GM23248 (cell line): ENCODE results near the gene TYW1. TPM values are rescaled to one million over a fixed set of nuclear protein-coding genes. Genes with fewer than 3 reads are reported as not detected.
A peak's percentile ranks its signal among the peaks of the same experiment; 100 is the strongest.
"Not testable (repeated sequence)": the region's sequence is repeated elsewhere in the genome, so short reads cannot be mapped to it uniquely, and the experiment has no call there.

Source experiments
- DNase-seq: peaks from one replicate; pipeline ENCODE4 v3.0.0-alpha.2; 2015
- H2AFZ ChIP-seq: fragments of 200-600 bp; sonication (generic); 2 replicates; pipeline ENCODE4 v1.6.1; 2016; ENCODE audit warnings: antibody characterized with exemption
- H3F3A ChIP-seq: fragments of 200-600 bp; sonication (generic); 2 replicates; pipeline ENCODE4 v1.6.1; 2016; ENCODE audit warnings: mild to moderate bottlenecking, antibody characterized with exemption, mixed run types; ENCODE audit not compliant: insufficient read depth
- H3K27ac ChIP-seq: fragments of 200-600 bp; sonication (generic); 2 replicates; pipeline ENCODE4 v1.5.1; 2016; ENCODE audit warnings: mild to moderate bottlenecking
- H3K27me3 ChIP-seq: fragments of 200-600 bp; sonication (generic); replicated peaks from 2 replicates; pipeline ENCODE4 v1.6.1; 2016; ENCODE audit warnings: mild to moderate bottlenecking; ENCODE audit not compliant: insufficient read depth
- H3K36me3 ChIP-seq: fragments of 200-600 bp; sonication (generic); 2 replicates; pipeline ENCODE4 v1.6.1; 2016; ENCODE audit warnings: low read depth, mild to moderate bottlenecking
- H3K4me1 ChIP-seq: fragments of 200-600 bp; sonication (generic); 2 replicates; pipeline ENCODE4 v1.6.1; 2016; ENCODE audit warnings: mild to moderate bottlenecking; ENCODE audit not compliant: insufficient read depth
- H3K4me2 ChIP-seq: fragments of 200-600 bp; sonication (generic); one replicate; pipeline ENCODE4 v1.6.1; 2016; ENCODE audit warnings: mild to moderate bottlenecking; ENCODE audit not compliant: unreplicated experiment
- H3K4me3 ChIP-seq: fragments of 200-600 bp; sonication (generic); 2 replicates; pipeline ENCODE4 v1.5.1; 2016; ENCODE audit warnings: mild to moderate bottlenecking
- H3K79me2 ChIP-seq: fragments of 200-600 bp; sonication (generic); 2 replicates; pipeline ENCODE4 v1.6.1; 2016; ENCODE audit warnings: mild to moderate bottlenecking; ENCODE audit not compliant: insufficient read depth
- H3K9ac ChIP-seq: fragments of 200-600 bp; sonication (generic); 2 replicates; pipeline ENCODE4 v1.6.1; 2016; ENCODE audit warnings: mild to moderate bottlenecking
- H3K9me2 ChIP-seq: fragments of 200-600 bp; sonication (generic); 2 replicates; pipeline ENCODE4 v1.6.1; 2016; ENCODE audit warnings: mixed run types, mild to moderate bottlenecking, moderate library complexity; ENCODE audit not compliant: insufficient read depth
- H3K9me3 ChIP-seq: fragments of 200-600 bp; sonication (generic); one replicate; pipeline ENCODE4 v1.6.1; 2017; ENCODE audit warnings: low read depth
- H4K20me1 ChIP-seq: fragments of 200-600 bp; sonication (generic); 2 replicates; pipeline ENCODE4 v1.6.0; 2016; ENCODE audit not compliant: insufficient read depth
- WGBS, 2 experiments: methylation state at CpG; one replicate each; pipeline ENCODE4 v1.1.6; 2015 to 2017; ENCODE audit warnings: low lambda C conversion rate in 2 of 2, low coverage in 1 of 2; ENCODE audit errors: missing lambda C conversion rate in 2 of 2; 5-methylcytosine and 5-hydroxymethylcytosine counted together
- in situ Hi-C: fragments of 300-500 bp; cut with MboI; formaldehyde crosslinking; loops from 2 replicates; pipeline ENCODE4 v1.15.0; 2020
- polyA plus RNA-seq: library from polyadenylated mRNA; unstranded; fragments of >200 nt; fragmentation: Nextera tagmentation; extraction: Ambion mirVana; gene quantifications from 2 replicates; pipeline ENCODE4 v1.2.1, GENCODE V29; 2016
- total RNA-seq: library from RNA; depleted of rRNA; stranded (reverse); fragments of >200 nt; shearing (Covaris generic); gene quantifications from 2 replicates; pipeline ENCODE4 v1.2.3, GENCODE V29; 2014

The TYW1 gene
- total and polyA plus RNA-seq, 2 experiments from 2014 or later = 11.1 to 14.7 TPM

- 94 to 96% methylated on average over 9 of the region's 9 CpGs for WGBS, 2 experiments
- in situ Hi-C loops, H2AFZ ChIP-seq, H3K9ac ChIP-seq, DNase-seq, H3K4me1 ChIP-seq, H3K27ac ChIP-seq, H3F3A ChIP-seq, H3K27me3 ChIP-seq, H3K36me3 ChIP-seq, H3K9me3 ChIP-seq, H3K4me2 ChIP-seq, H3K9me2 ChIP-seq, H3K79me2 ChIP-seq, H3K4me3 ChIP-seq, H4K20me1 ChIP-seq: not testable (repeated sequence)
These were observed 146.6 kb downstream of the TYW1 start for GRCh38 chr7:67143091-67143786.

DNA sequence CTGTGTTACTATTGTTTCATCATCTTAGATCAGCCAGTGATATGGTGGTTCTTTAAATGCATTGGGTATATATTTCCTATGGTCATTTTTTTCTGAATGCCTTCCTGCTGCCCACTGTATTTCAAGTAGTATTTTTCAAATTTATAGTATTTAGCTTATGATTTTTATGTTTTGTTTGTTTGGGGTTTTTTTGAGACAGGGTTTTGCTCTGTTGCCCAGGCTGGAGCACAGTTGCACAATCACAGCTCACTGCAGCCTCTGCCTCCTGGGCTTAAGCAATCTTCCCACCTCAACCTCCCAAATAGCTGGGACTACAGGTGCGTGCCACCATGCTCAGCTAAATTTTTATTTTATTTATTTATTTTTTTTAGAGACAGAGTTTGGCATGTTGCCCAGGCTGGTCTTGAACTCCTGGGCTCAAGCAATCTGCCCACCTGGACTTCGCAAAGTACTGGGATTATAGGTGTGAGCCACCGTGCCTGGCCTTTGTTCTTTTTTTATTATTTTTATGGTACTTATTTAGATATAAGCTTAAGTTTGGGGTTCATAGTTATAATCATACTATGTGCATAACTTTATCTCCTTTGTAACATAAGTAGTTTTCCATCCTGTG lies 149.1 kb downstream of the TYW1 start:
- H3K4me1 ChIP-seq, H3K27ac ChIP-seq, H3K4me3 ChIP-seq, DNase-seq, H3K9ac ChIP-seq, H3K9me2 ChIP-seq, H3K9me3 ChIP-seq, H2AFZ ChIP-seq, H4K20me1 ChIP-seq, H3K4me2 ChIP-seq, in situ Hi-C loops, H3K27me3 ChIP-seq, H3F3A ChIP-seq, H3K79me2 ChIP-seq, H3K36me3 ChIP-seq: not testable (repeated sequence)
- WGBS, 2 experiments = 86 to 88% methylated on average over 3 of the region's 3 CpGs

DNA sequence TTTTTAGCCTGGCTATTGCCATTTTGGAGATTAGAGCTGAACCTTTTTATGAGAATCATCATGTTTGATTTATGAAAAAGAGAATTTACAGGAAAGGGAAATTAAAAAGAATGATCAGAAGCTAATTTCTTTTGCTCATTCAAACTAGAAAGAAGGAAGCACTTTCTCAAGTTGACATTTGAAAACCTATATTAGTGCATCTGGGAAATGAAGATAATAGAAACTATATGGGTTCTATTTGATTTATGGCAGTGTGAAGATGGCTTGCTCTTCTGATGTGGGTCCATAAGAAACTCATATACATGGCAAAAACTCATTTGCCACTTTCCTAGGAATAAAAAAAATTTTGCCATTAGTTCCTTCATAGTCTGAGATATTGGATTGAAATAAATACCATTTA lies 152.5 kb downstream of the TYW1 start:
- H4K20me1 ChIP-seq, H3K36me3 ChIP-seq, H3K4me2 ChIP-seq, H3K9ac ChIP-seq, H3K4me3 ChIP-seq, H3K9me3 ChIP-seq, H3K4me1 ChIP-seq, H3K27ac ChIP-seq, DNase-seq, H3K9me2 ChIP-seq, in situ Hi-C loops, H3F3A ChIP-seq, H2AFZ ChIP-seq, H3K79me2 ChIP-seq, H3K27me3 ChIP-seq: not testable (repeated sequence)

GRCh38 chr7:67154374-67154773 lies 157.7 kb downstream of the TYW1 start:
- H3K4me1 ChIP-seq, in situ Hi-C loops, H2AFZ ChIP-seq, H3K4me3 ChIP-seq, H3K79me2 ChIP-seq, H3K4me2 ChIP-seq, DNase-seq, H3K27me3 ChIP-seq, H3K36me3 ChIP-seq, H3F3A ChIP-seq, H4K20me1 ChIP-seq, H3K9ac ChIP-seq, H3K9me3 ChIP-seq, H3K9me2 ChIP-seq, H3K27ac ChIP-seq: not testable (repeated sequence)

- H3K27ac ChIP-seq, H3F3A ChIP-seq, H3K4me1 ChIP-seq, H3K9ac ChIP-seq, H4K20me1 ChIP-seq, DNase-seq, H3K4me3 ChIP-seq, H3K79me2 ChIP-seq, in situ Hi-C loops, H3K36me3 ChIP-seq, H3K4me2 ChIP-seq, H3K27me3 ChIP-seq, H2AFZ ChIP-seq, H3K9me2 ChIP-seq, H3K9me3 ChIP-seq: not testable (repeated sequence)
- 96 to 98% methylated on average over 6 to 7 of the region's 7 CpGs for WGBS, 2 experiments
These were observed 159.4 kb downstream of the TYW1 start for GRCh38 chr7:67156064-67156463.

DNA sequence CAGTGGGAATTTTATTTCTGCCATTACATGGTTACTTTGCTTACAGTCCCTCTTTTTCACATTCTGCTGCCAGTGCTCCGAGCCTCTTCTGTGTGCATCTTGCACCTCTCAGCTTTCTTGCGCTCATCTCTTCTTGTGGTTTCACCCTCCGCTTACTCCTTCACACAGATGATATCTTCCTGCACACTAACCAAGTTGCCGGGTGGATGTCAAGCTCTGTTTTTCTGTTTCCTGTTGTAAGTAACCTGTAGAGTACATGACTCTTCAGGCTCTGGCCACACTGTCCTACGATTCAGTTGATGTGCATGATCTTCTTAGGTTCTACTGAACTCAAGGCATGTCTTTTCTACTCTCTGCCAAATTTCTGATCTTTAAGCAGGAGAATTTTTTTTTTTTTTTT lies 166.7 kb downstream of the TYW1 start:
- H3K9me3 ChIP-seq, H3K4me1 ChIP-seq: not testable (repeated sequence)

DNA sequence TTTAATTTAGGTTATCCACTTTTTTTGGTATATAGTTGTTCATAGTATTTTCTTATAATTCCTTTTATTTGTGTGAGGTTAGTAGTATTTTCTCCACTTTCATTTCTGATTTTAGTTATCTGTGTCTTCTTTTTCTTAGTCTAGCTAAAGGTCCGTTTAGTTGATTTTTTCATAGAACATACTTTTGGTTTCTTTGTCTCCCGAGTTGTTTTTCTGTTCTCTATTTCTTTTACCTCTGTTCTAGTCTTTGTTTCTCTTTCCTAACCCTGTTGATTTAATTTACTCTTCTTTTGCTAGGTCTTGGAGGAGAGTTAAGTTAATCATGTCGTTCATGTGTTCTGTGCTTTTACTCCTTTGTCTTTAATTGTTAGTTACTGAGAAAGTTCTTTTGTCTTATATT lies 174.5 kb downstream of the TYW1 start:
- H3F3A ChIP-seq, H3K79me2 ChIP-seq, DNase-seq, H3K27me3 ChIP-seq, H3K9me2 ChIP-seq, H3K4me2 ChIP-seq, H4K20me1 ChIP-seq, H3K9ac ChIP-seq, H2AFZ ChIP-seq, H3K4me1 ChIP-seq, in situ Hi-C loops, H3K27ac ChIP-seq, H3K9me3 ChIP-seq, H3K4me3 ChIP-seq, H3K36me3 ChIP-seq: not testable (repeated sequence)
- 86 to 89% methylated on average over 3 of the region's 3 CpGs for WGBS, 2 experiments

More for the DNA sequence above, 166.7 kb downstream of the TYW1 start:
- H3K9ac ChIP-seq, H3K27ac ChIP-seq, in situ Hi-C loops, H3K9me2 ChIP-seq, H4K20me1 ChIP-seq, H3F3A ChIP-seq, H3K4me2 ChIP-seq, H3K4me3 ChIP-seq, DNase-seq, H3K27me3 ChIP-seq, H3K79me2 ChIP-seq, H3K36me3 ChIP-seq, H2AFZ ChIP-seq: not testable (repeated sequence)
- 96 to 98% methylated on average over 5 of the region's 5 CpGs for WGBS, 2 experiments

DNA sequence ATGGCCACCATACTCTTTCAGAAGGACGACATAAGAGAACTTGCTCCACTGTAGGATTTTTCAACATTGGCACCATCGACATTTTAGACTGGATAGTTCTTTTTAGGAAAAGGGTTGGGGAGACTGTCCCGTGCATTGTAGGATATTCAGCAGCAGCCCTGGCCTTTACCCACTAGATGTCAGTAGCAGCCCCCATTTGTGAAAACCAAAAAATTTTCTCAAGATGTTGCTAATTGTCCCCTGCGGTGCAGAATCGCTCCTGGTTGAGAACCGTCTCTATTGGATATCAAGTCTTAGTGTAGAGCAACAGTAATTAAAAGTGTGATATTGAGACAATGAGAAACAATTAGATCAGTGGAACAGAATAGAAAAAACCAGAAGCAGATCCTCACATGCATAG lies 180.1 kb downstream of the TYW1 start:
- H3K27me3 ChIP-seq, H3K4me2 ChIP-seq, H3K79me2 ChIP-seq, H3K4me1 ChIP-seq, H3K9ac ChIP-seq, H3K27ac ChIP-seq, H2AFZ ChIP-seq, H4K20me1 ChIP-seq, H3K9me2 ChIP-seq, H3F3A ChIP-seq, H3K4me3 ChIP-seq, H3K9me3 ChIP-seq, H3K36me3 ChIP-seq, in situ Hi-C loops: not testable (repeated sequence)
- 13 to 18% methylated on average over 6 of the region's 6 CpGs for WGBS, 2 experiments
- peak; percentile 1 for DNase-seq
